Liver (tissue), 3 donors: ENCODE data around the gene FANK1.

ENCODE experiments used
- CTCF ChIP-seq: fragments of 150-350 bp; IDR thresholded peaks from 2 replicates; pipeline ENCODE4 v1.5.1; 2017; ENCODE audit warnings: improper control_type of control experiment, low read depth, low read length; ENCODE audit not compliant: missing input control
- GABPA ChIP-seq, 2 donors: IDR thresholded peaks in 1 of 2; conservative IDR thresholded peaks in 1 of 2; 2 replicates each; pipeline ENCODE4 v1.6.1; 2016; ENCODE audit warnings: antibody characterized with exemption in 2 of 2, mild to moderate bottlenecking in 1 of 2, moderate library complexity in 1 of 2
- REST ChIP-seq: IDR thresholded peaks from 2 replicates; pipeline ENCODE4 v1.6.1; 2016; ENCODE audit warnings: antibody characterized with exemption, mild to moderate bottlenecking
- SP1 ChIP-seq: IDR thresholded peaks from 2 replicates; pipeline ENCODE4 v1.6.1; 2018; ENCODE audit warnings: antibody characterized with exemption, mild to moderate bottlenecking
- donor health status: healthy.
- donor health status: healthy.

- no peak for TF ChIP-seq SP1
- no peak for TF ChIP-seq REST
- no peak for TF ChIP-seq GABPA (IDR thresholded peaks at IDR 0.05 in 1 of 2, conservative IDR thresholded peaks at IDR 0.05 in 1 of 2)
- TF ChIP-seq CTCF, result no peak
Measured at GRCh38 chr10:125916977-125917376, 20.6 kb downstream of the FANK1 start.
